PC-9 (cell line): ENCODE data around the gene TRIM45. TPM values are rescaled to one million over a fixed set of nuclear protein-coding genes. Genes with fewer than 3 reads are reported as not detected.

Source experiments
- BruUV-seq: library from RNA; stranded (reverse); fragments of 400-500 nt; replicated peaks from 2 replicates; lab custom pipeline; 2021; lab: Mats Ljungman, UMichigan
- CTCF ChIA-PET: fragments of 300-600 bp; sonication (Branson Sonifier 250); formaldehyde crosslinking; loops from one replicate; lab custom pipeline; 2022; ENCODE audit warnings: antibody characterized with exemption; lab: Charles Lee
- POLR2A ChIA-PET: fragments of 300-600 bp; sonication (Branson Sonifier 250); formaldehyde crosslinking; loops from one replicate; lab custom pipeline; 2022; ENCODE audit warnings: antibody characterized with exemption; ENCODE audit not compliant: unreplicated experiment; lab: Charles Lee
- DNase-seq, 2 experiments: peaks; one replicate each; pipeline versions ENCODE4 v3.0.0 to v3.0.0-alpha.2; 2015 to 2022; ENCODE audit warnings: mixed read lengths in 1 of 2
- H2AFZ ChIP-seq: fragments of 200-600 bp; sonication (generic); 2 replicates; pipeline ENCODE4 v1.8.1; 2017; ENCODE audit warnings: antibody characterized with exemption
- H3F3A ChIP-seq: fragments of 200-600 bp; sonication (generic); 2 replicates; pipeline ENCODE4 v1.8.1; 2017; ENCODE audit warnings: antibody characterized with exemption, mild to moderate bottlenecking, low read depth; ENCODE audit not compliant: insufficient read depth
- H3K27ac ChIP-seq: fragments of 200-600 bp; sonication (generic); 2 replicates; pipeline ENCODE4 v1.6.1; 2016; ENCODE audit warnings: mixed run types
- H3K27me3 ChIP-seq: fragments of 200-600 bp; sonication (generic); 2 replicates; pipeline ENCODE4 v1.6.1; 2016; ENCODE audit warnings: low read depth, mixed run types; ENCODE audit not compliant: insufficient read depth
- H3K36me3 ChIP-seq: fragments of 200-600 bp; sonication (generic); 2 replicates; pipeline ENCODE4 v1.6.1; 2016; ENCODE audit warnings: low read depth, mixed run types
- H3K4me1 ChIP-seq: fragments of 200-600 bp; sonication (generic); replicated peaks from 2 replicates; pipeline ENCODE4 v1.6.1; 2016; ENCODE audit warnings: mixed run types; ENCODE audit not compliant: insufficient read depth
- H3K4me2 ChIP-seq: fragments of 200-600 bp; sonication (generic); 2 replicates; pipeline ENCODE4 v1.6.1; 2017; ENCODE audit warnings: mixed run types
- H3K4me3 ChIP-seq: fragments of 200-600 bp; sonication (generic); 2 replicates; pipeline ENCODE4 v1.6.1; 2016; ENCODE audit warnings: mixed run types
- H3K79me2 ChIP-seq: fragments of 200-600 bp; sonication (generic); 2 replicates; pipeline ENCODE4 v1.6.1; 2017; ENCODE audit warnings: low read depth, mixed run types
- H3K9me2 ChIP-seq: fragments of 200-600 bp; sonication (generic); 2 replicates; pipeline ENCODE4 v1.8.1; 2017; ENCODE audit warnings: mild to moderate bottlenecking; ENCODE audit not compliant: insufficient read depth
- H3K9me3 ChIP-seq: fragments of 200-600 bp; sonication (generic); 2 replicates; pipeline ENCODE4 v1.8.1; 2016; ENCODE audit warnings: low read depth; ENCODE audit not compliant: insufficient read depth
- H4K20me1 ChIP-seq: fragments of 200-600 bp; sonication (generic); 2 replicates; pipeline ENCODE4 v1.8.1; 2017; ENCODE audit not compliant: insufficient read depth
- EZH2 ChIP-seq: fragments of 200-600 bp; sonication (generic); IDR thresholded peaks from 2 replicates; pipeline ENCODE4 v1.8.0; 2017; ENCODE audit warnings: antibody characterized with exemption, low read depth
- intact Hi-C: fragments of 100-400 bp; cut with micrococcal nuclease; formaldehyde crosslinking; loops from one replicate; pipeline ENCODE4 v1.10.0; 2022; ENCODE audit not compliant: unreplicated experiment
- total RNA-seq: library from RNA; stranded (reverse); gene quantifications from 2 replicates; pipeline ENCODE4 v1.2.3, GENCODE V29; 2021
- TF ChIP-seq, protein P1 (sequence below): fragments of 200-600 bp; sonication (generic); conservative IDR thresholded peaks from 2 replicates; pipeline ENCODE4 v1.6.1; 2017; ENCODE audit warnings: mixed run types, antibody characterized with exemption, mild to moderate bottlenecking, moderate library complexity

TRIM45 gene
- total RNA-seq, 1 experiment from 2014 or later: 10.0 TPM

DNA sequence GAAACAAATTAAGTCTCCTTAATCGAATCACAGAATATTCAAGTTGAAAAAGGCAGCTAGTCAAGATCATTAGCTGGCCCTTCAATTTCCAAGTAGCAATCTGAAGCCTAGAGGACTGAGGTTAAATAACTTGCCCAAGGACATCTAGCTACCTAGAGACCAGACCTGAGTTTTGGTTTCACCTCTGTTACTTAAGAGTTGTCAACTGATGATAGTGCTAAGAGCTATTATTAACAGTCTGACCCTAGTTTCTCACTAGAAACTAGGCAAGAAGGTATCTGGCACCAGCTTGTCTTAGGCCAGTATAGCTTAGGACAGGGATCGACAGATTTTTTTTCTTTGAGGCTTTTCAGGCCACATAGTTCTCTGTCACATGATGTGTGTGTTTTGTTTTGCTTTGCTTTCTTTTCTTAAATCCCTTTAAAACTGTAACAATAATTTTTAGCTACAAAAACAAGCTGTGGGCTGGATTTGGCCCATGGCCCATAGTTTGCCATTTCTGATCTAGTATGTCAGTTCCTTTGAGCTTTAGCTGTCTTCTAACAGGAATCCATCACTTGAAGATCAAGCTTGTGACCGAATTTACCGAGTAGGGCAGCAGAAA is 23.2 kb downstream of the TRIM45 start:
- BruUV-seq: no TSS peak
- no peak overlapping the region for H2AFZ ChIP-seq
- H3K9me2 ChIP-seq: no peaks in the 10 kb centered on the region
- no peak for DNase-seq
- no peak overlapping the region for H3K4me3 ChIP-seq
- H3K9me3 ChIP-seq: no peaks in the 10 kb centered on the region
- CTCF ChIA-PET: interaction anchor here (0.5 kb wide), 1 partner anchor 29 kb away, joined by 14 read pairs; no protein-coding TSS in a partner anchor
- POLR2A ChIA-PET: interaction anchor here (0.7 kb wide), 1 partner anchor 169 kb away, joined by 5 read pairs; no protein-coding TSS in a partner anchor
- intact Hi-C loops: no loop called here
- no peaks in the 10 kb centered on the region for H4K20me1 ChIP-seq
- H3F3A ChIP-seq: no peaks in the 10 kb centered on the region; the same call in 1 of the 2 replicates
- H3K27ac ChIP-seq: no peak overlapping the region
- peaks cover 73% of the 10 kb centered on the region for H3K36me3 ChIP-seq
- no peaks in the 10 kb centered on the region for H3K79me2 ChIP-seq
- peaks cover 5% of the 10 kb centered on the region; the same call in 1 of the 2 replicates for H3K4me1 ChIP-seq
- no peak for TF ChIP-seq EZH2
- TF ChIP-seq, protein P1, sequence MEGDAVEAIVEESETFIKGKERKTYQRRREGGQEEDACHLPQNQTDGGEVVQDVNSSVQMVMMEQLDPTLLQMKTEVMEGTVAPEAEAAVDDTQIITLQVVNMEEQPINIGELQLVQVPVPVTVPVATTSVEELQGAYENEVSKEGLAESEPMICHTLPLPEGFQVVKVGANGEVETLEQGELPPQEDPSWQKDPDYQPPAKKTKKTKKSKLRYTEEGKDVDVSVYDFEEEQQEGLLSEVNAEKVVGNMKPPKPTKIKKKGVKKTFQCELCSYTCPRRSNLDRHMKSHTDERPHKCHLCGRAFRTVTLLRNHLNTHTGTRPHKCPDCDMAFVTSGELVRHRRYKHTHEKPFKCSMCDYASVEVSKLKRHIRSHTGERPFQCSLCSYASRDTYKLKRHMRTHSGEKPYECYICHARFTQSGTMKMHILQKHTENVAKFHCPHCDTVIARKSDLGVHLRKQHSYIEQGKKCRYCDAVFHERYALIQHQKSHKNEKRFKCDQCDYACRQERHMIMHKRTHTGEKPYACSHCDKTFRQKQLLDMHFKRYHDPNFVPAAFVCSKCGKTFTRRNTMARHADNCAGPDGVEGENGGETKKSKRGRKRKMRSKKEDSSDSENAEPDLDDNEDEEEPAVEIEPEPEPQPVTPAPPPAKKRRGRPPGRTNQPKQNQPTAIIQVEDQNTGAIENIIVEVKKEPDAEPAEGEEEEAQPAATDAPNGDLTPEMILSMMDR: no peak
- H3K4me2 ChIP-seq: no peak overlapping the region
- no peaks in the 10 kb centered on the region for H3K27me3 ChIP-seq

- ChIA-PET CTCF (no interaction called here), POLR2A (interaction anchor here (0.7 kb wide), 1 partner anchor 510 kb away, joined by 5 read pairs; no protein-coding TSS in a partner anchor)
- no peaks in the 10 kb centered on the region for H3K27me3 ChIP-seq
- H3K4me3 ChIP-seq: no peak overlapping the region
- no peak for DNase-seq
- H2AFZ ChIP-seq: no peak overlapping the region
- no peaks in the 10 kb centered on the region for H4K20me1 ChIP-seq
- no peaks in the 10 kb centered on the region for H3K9me2 ChIP-seq
- no peaks in the 10 kb centered on the region; the same call in 1 of the 2 replicates for H3F3A ChIP-seq
- peaks cover 74% of the 10 kb centered on the region for H3K36me3 ChIP-seq
- TF ChIP-seq EZH2: no peak
- TF ChIP-seq, protein P1: no peak
- H3K4me1 ChIP-seq: peaks cover 12% of the 10 kb centered on the region; the same call in 1 of the 2 replicates
- no peak overlapping the region for H3K4me2 ChIP-seq
- no peaks in the 10 kb centered on the region for H3K79me2 ChIP-seq
- no peaks in the 10 kb centered on the region for H3K9me3 ChIP-seq
- H3K27ac ChIP-seq: no peak overlapping the region
- no TSS peak for BruUV-seq
- intact Hi-C loops: no loop called here
Observed at GRCh38 chr1:117097443-117097842, 24.1 kb downstream of the TRIM45 start.

GRCh38 chr1:117096951-117097408 is 24.6 kb downstream of the TRIM45 start:
- ChIA-PET POLR2A (interaction anchor here (0.7 kb wide), 1 partner anchor 511 kb away, joined by 5 read pairs; no protein-coding TSS in a partner anchor), CTCF (no interaction called here)
- DNase-seq: no peak
- Histone ChIP-seq H2AFZ (no peak overlapping the region), H3K27ac (no peak overlapping the region), H4K20me1 (no peaks in the 10 kb centered on the region), H3K79me2 (no peaks in the 10 kb centered on the region), H3K4me1 (peaks cover 13% of the 10 kb centered on the region; the same call in 1 of the 2 replicates), H3K4me2 (no peak overlapping the region), H3K9me2 (no peaks in the 10 kb centered on the region), H3K4me3 (no peak overlapping the region), H3K27me3 (no peaks in the 10 kb centered on the region), H3F3A (no peaks in the 10 kb centered on the region; the same call in 1 of the 2 replicates), H3K36me3 (peaks cover 75% of the 10 kb centered on the region), H3K9me3 (no peaks in the 10 kb centered on the region)
- no TSS peak for BruUV-seq
- TF ChIP-seq EZH2: no peak
- TF ChIP-seq, protein P1: no peak
- intact Hi-C loops: no loop called here
